GM12878 (cell line): ENCODE measurements around the gene TUBB.

ENCODE experiments used
- CTCF ChIP-seq, 3 experiments: IDR thresholded peaks in 2 of 3; conservative IDR thresholded peaks in 1 of 3; 2 replicates each; pipeline ENCODE4 v1.5.1; 2011; ENCODE audit warnings: low read depth in 3 of 3, low read length in 3 of 3, mild to moderate bottlenecking in 3 of 3, control low read depth in 2 of 3, moderate library complexity in 2 of 3, inconsistent platforms in 1 of 3, mixed read lengths in 1 of 3; ENCODE audit not compliant: control insufficient read depth in 2 of 3, insufficient read depth in 1 of 3; ENCODE audit errors: extremely low read depth in 1 of 3
- MXI1 ChIP-seq: fragments of 150-350 bp; IDR thresholded peaks from 2 replicates; pipeline ENCODE4 v1.6.1; 2011; ENCODE audit warnings: low read depth, mild to moderate bottlenecking, inconsistent platforms, low read length, improper control_type of control experiment
- NRF1 ChIP-seq: conservative IDR thresholded peaks from 2 replicates; pipeline ENCODE4 v1.6.1; 2011; ENCODE audit warnings: mild to moderate bottlenecking, low read depth, low read length, improper control_type of control experiment
- POLR2A ChIP-seq: IDR thresholded peaks from 2 replicates; pipeline ENCODE4 v1.6.1; 2011; ENCODE audit warnings: low read depth, mild to moderate bottlenecking, low read length
- POU2F2 ChIP-seq: IDR thresholded peaks from 3 replicates; pipeline ENCODE4 v1.6.1; 2011; ENCODE audit warnings: low read depth, mild to moderate bottlenecking, low read length, borderline replicate concordance
- SIN3A ChIP-seq: IDR thresholded peaks from 2 replicates; pipeline ENCODE4 v1.6.1; 2012; ENCODE audit warnings: low read depth, low read length, improper control_type of control experiment
- USF2 ChIP-seq: IDR thresholded peaks from 2 replicates; pipeline ENCODE4 v1.6.1; 2011; ENCODE audit warnings: low read depth, low read length, improper control_type of control experiment, borderline replicate concordance

- no peak for TF ChIP-seq SIN3A
- no peak for TF ChIP-seq MXI1
- no peak for TF ChIP-seq CTCF (IDR thresholded peaks at IDR 0.05 in 2 of 3, conservative IDR thresholded peaks at IDR 0.05 in 1 of 3; ENCODE audit: control insufficient read depth in 2 of 3, extremely low read depth in 1 of 3, insufficient read depth in 1 of 3, low read depth in 3 of 3, low read length in 3 of 3)
- no peak for TF ChIP-seq USF2
- TF ChIP-seq POLR2A: no peak
- no peak for TF ChIP-seq NRF1
- no peak for TF ChIP-seq POU2F2
These were observed 48.5 kb downstream of the TUBB start for GRCh38 chr6:30768634-30769087.
